A673 (cell line): ENCODE measurements around the gene MZB1.

Source experiments
- CTCF ChIP-seq: fragments of 300-800, 200-600 bp; sonication (generic); conservative IDR thresholded peaks from 2 replicates; pipeline ENCODE4 v1.5.1; 2017; ENCODE audit warnings: low read depth, mild to moderate bottlenecking, antibody characterized with exemption, low read length, moderate library complexity, mixed read lengths
- EZH2 ChIP-seq: fragments of 200-600 bp; sonication (generic); IDR thresholded peaks from 2 replicates; pipeline ENCODE4 v1.6.1; 2017; ENCODE audit warnings: borderline replicate concordance, low read depth, mild to moderate bottlenecking, mixed read lengths, antibody characterized with exemption, low read length; ENCODE audit not compliant: poor library complexity, severe bottlenecking

GRCh38 chr5:139383275-139383992, 6.3 kb downstream of the MZB1 start, which contains the start of gene SLC23A1:
- TF ChIP-seq CTCF (no peak), EZH2 (no peak)
